ENCODE measurements around the gene ADGRL1.
"Not testable (repeated sequence)": the region's sequence is repeated elsewhere in the genome, so short reads cannot be mapped to it uniquely, and the experiment has no call there.

ADGRL1 gene

DNA sequence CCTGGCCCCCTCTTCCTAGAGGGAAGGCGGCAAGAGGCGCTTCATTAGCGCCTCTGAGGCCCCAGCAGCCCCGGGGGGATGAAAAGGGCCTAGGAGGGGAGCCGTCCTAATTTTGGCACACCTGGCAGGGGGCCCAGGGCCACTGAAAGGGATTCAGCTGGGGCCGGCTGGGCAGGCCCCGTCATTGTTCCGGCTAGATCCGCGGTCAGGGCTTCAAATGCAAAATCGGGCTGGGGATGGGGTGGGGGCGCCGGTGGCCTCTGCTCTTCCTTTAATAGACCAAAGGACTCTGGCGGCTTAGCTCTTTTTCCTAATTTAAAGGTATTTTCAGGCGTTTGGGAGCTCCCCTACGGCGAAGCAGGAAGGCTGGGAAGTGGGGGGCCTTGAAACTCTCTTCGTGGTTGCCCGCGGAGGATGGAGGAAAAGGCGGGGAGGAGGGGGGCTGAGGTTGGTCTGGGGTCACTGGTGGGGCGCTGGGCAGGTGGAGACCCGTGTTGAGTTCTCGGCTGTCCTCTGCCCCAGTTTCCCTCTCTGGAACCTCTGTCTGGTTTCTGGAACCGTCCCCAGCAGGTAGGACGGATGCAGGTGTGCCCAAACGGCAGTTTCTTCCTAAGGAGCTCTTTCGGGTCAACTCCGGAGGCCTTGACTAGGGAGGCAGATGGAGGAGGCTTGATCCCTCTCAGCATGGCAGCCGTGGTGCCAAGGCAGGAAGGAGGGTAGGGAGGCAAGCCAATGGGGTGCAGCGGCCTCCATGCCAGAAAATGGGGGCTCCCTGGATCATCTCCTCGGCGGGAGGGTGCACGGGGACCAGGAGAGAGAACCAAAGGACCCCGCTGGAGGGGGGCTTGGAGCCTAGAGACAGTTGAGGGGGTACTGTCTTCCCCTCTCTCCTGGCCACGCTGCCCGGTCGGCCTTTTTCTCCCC, 41.8 kb upstream of the ADGRL1 start:
- DNase-seq (ENCODE audit: low read depth, low spot score), result peak; percentile 83
- Histone ChIP-seq H3K27ac (ENCODE audit: low read length) (peak overlapping the region; percentile 87), H3K4me3 (ENCODE audit: low read length) (peak overlapping the region; percentile 35; the same call in 1 of the 2 replicates)
- H3K9me3 ChIP-seq (ENCODE audit: control insufficient read depth, insufficient read depth, low read length); H3K27me3 ChIP-seq (ENCODE audit: control insufficient read depth, insufficient read depth, low read length); H3K4me1 ChIP-seq (ENCODE audit: control insufficient read depth, insufficient read depth, low read length); H3K36me3 ChIP-seq (ENCODE audit: control insufficient read depth, insufficient read depth, low read length): not testable (repeated sequence)
- no CpG with 5 or more reads among the region's 38 CpGs for whole genome bisulfite sequencing (ENCODE audit: insufficient coverage, insufficient read length)

DNA sequence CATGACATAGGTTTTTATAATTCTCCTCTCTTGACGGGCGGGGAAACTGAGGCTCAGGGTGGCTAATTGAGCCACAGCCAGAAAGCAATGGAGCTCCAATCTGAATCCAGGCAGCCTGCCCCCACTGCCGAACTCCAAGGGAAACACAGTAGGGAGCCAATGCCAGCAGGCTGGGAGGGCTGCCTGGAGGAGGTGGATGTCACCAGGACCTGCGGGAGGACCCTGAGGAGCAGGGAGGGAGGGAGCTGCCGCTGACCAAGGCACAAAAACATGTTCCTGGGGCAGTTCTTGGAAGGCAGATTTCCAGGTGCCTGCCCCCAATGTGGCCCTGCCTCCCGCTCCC, 41.2 kb upstream of the ADGRL1 start:
- H3K9me3 ChIP-seq (ENCODE audit: control insufficient read depth, insufficient read depth, low read length); DNase-seq (ENCODE audit: low read depth, low spot score); H3K27ac ChIP-seq (ENCODE audit: low read length); H3K36me3 ChIP-seq (ENCODE audit: control insufficient read depth, insufficient read depth, low read length); H3K27me3 ChIP-seq (ENCODE audit: control insufficient read depth, insufficient read depth, low read length); H3K4me1 ChIP-seq (ENCODE audit: control insufficient read depth, insufficient read depth, low read length): not testable (repeated sequence)
- WGBS (ENCODE audit: insufficient coverage, insufficient read length), result no CpG with 5 or more reads among the region's 6 CpGs
- peak overlapping the region; percentile 15; the same call in 1 of the 2 replicates for H3K4me3 ChIP-seq (ENCODE audit: low read length)

GRCh38 chr19:14244393-14244792, 38.4 kb upstream of the ADGRL1 start:
- H3K36me3 ChIP-seq (ENCODE audit: control insufficient read depth, insufficient read depth, low read length); H3K9me3 ChIP-seq (ENCODE audit: control insufficient read depth, insufficient read depth, low read length); H3K4me1 ChIP-seq (ENCODE audit: control insufficient read depth, insufficient read depth, low read length); H3K27ac ChIP-seq (ENCODE audit: low read length); DNase-seq (ENCODE audit: low read depth, low spot score); H3K4me3 ChIP-seq (ENCODE audit: low read length); H3K27me3 ChIP-seq (ENCODE audit: control insufficient read depth, insufficient read depth, low read length): not testable (repeated sequence)
- WGBS (ENCODE audit: insufficient coverage, insufficient read length), result no CpG with 5 or more reads among the region's 5 CpGs

DNA sequence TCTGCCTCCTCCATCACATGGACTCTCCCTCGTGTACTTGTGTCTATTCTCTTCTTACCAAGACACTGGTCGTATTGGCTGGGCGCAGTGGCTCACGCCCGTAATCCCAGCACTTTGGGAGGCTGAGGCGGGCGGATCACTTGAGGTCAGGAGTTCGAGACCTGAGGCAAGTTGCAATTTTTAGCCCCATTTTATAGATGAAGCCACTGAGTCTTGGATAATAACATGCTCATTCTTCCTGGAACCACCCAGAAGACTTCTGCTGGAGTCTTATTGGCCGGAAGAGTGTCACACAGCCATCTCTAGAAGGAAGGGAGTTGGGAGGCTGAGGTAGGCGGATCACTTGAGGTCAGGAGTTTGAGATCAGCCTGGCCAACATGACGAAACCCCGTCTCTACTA, 37.7 kb upstream of the ADGRL1 start:
- H3K4me1 ChIP-seq (ENCODE audit: control insufficient read depth, insufficient read depth, low read length); H3K27ac ChIP-seq (ENCODE audit: low read length); H3K27me3 ChIP-seq (ENCODE audit: control insufficient read depth, insufficient read depth, low read length); H3K9me3 ChIP-seq (ENCODE audit: control insufficient read depth, insufficient read depth, low read length); H3K4me3 ChIP-seq (ENCODE audit: low read length); DNase-seq (ENCODE audit: low read depth, low spot score); H3K36me3 ChIP-seq (ENCODE audit: control insufficient read depth, insufficient read depth, low read length): not testable (repeated sequence)
- no CpG with 5 or more reads among the region's 12 CpGs for WGBS (ENCODE audit: insufficient coverage, insufficient read length)

- Histone ChIP-seq H3K4me1 (ENCODE audit: control insufficient read depth, insufficient read depth, low read length) (no peaks in the 10 kb centered on the region), H3K9me3 (ENCODE audit: control insufficient read depth, insufficient read depth, low read length) (no peaks in the 10 kb centered on the region), H3K4me3 (ENCODE audit: low read length) (no peak overlapping the region), H3K27ac (ENCODE audit: low read length) (no peak overlapping the region), H3K36me3 (ENCODE audit: control insufficient read depth, insufficient read depth, low read length) (no peaks in the 10 kb centered on the region), H3K27me3 (ENCODE audit: control insufficient read depth, insufficient read depth, low read length) (no peaks in the 10 kb centered on the region)
- DNase-seq (ENCODE audit: low read depth, low spot score), result no peak
- WGBS (ENCODE audit: insufficient coverage, insufficient read length), result no CpG with 5 or more reads among the region's 5 CpGs
These were observed 31.3 kb upstream of the ADGRL1 start for GRCh38 chr19:14237014-14237941.

DNA sequence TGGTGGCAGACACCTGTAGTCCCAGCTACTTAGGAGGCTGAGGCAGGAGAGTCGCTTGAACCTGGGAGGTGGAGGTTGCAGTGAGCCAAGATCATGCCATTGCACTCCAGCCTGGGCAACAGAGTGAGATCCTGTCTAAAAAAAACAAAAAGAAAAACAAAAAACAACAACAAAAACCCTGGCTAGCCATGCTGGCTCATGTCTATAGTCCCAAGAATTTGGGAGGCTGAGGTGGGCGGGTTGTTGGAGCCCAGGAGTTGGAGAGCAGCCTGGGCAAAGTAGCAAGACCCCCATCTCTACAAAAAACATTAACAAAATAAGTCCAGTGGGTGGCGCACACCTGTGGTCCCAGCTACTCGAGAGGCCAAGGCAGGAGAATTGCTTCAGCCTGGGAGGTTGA, 27.0 kb upstream of the ADGRL1 start:
- not testable (repeated sequence) for H3K4me1 ChIP-seq (ENCODE audit: control insufficient read depth, insufficient read depth, low read length); H3K4me3 ChIP-seq (ENCODE audit: low read length); H3K9me3 ChIP-seq (ENCODE audit: control insufficient read depth, insufficient read depth, low read length); DNase-seq (ENCODE audit: low read depth, low spot score); H3K27me3 ChIP-seq (ENCODE audit: control insufficient read depth, insufficient read depth, low read length); H3K36me3 ChIP-seq (ENCODE audit: control insufficient read depth, insufficient read depth, low read length); H3K27ac ChIP-seq (ENCODE audit: low read length)
- no CpG with 5 or more reads among the region's 4 CpGs for WGBS (ENCODE audit: insufficient coverage, insufficient read length)

DNA sequence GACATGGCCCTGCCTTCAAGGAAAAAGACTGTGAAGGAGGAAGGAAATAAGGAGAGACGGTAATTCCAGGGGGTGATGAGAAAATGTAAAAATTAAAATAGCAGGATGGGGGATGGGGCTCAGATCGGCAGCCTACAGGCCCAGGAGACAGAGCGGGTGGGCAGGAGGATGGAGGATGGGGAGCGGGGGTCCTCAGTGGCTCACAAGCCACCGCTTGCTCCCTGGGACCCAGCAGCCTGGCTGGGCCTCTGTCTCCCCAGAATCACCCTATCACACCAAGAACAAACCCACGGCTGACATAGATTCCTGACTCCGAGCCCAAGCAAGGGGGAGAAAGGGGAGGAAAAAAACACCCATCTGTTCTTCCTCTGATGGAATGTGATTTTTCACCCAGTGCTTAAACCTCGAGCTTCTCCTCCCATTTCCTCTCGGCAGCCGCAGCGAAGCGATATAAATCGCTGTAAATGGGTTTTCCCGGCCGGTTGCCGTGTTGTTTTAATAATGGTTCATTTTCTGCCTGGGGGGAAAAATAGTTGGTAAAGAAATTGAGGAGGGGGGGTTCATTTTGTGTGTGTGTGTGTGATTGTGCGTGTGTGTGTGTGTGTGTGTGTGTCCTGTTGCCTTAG, 22.6 kb upstream of the ADGRL1 start:
- H3K4me3 ChIP-seq (ENCODE audit: low read length); DNase-seq (ENCODE audit: low read depth, low spot score); H3K9me3 ChIP-seq (ENCODE audit: control insufficient read depth, insufficient read depth, low read length); H3K27ac ChIP-seq (ENCODE audit: low read length); H3K4me1 ChIP-seq (ENCODE audit: control insufficient read depth, insufficient read depth, low read length); H3K27me3 ChIP-seq (ENCODE audit: control insufficient read depth, insufficient read depth, low read length); H3K36me3 ChIP-seq (ENCODE audit: control insufficient read depth, insufficient read depth, low read length): not testable (repeated sequence)
- WGBS (ENCODE audit: insufficient coverage, insufficient read length), result no CpG with 5 or more reads among the region's 17 CpGs

DNA sequence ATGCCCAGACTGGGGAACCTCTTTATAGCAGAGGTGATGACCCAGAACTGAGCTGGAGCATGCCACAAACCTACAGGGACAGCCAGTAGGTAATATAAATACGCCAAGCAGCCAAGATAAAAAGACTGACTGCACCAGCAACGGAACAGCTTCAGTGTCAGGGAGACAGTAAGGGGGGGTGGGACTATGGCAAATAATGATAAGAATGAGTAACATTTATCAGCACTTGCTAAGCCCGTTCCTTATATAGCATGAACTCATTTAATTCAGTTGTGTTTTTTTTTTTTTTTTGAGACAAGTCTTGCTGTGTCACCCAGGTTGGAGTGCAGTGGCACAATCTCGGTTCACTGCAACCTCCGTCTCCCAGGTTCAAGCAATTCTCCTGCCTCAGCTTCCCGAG, 20.5 kb upstream of the ADGRL1 start:
- not testable (repeated sequence) for H3K27ac ChIP-seq (ENCODE audit: low read length); DNase-seq (ENCODE audit: low read depth, low spot score); H3K36me3 ChIP-seq (ENCODE audit: control insufficient read depth, insufficient read depth, low read length); H3K9me3 ChIP-seq (ENCODE audit: control insufficient read depth, insufficient read depth, low read length); H3K27me3 ChIP-seq (ENCODE audit: control insufficient read depth, insufficient read depth, low read length); H3K4me1 ChIP-seq (ENCODE audit: control insufficient read depth, insufficient read depth, low read length); H3K4me3 ChIP-seq (ENCODE audit: low read length)
- WGBS (ENCODE audit: insufficient coverage, insufficient read length), result no CpG with 5 or more reads among the region's 6 CpGs

GRCh38 chr19:14222886-14223285, 16.9 kb upstream of the ADGRL1 start:
- no CpG with 5 or more reads among the region's 16 CpGs for WGBS (ENCODE audit: insufficient coverage, insufficient read length)
- no peak overlapping the region for H3K27ac ChIP-seq (ENCODE audit: low read length)
- no peaks in the 10 kb centered on the region for H3K9me3 ChIP-seq (ENCODE audit: control insufficient read depth, insufficient read depth, low read length)
- H3K36me3 ChIP-seq (ENCODE audit: control insufficient read depth, insufficient read depth, low read length), result no peaks in the 10 kb centered on the region
- H3K27me3 ChIP-seq (ENCODE audit: control insufficient read depth, insufficient read depth, low read length), result no peaks in the 10 kb centered on the region
- no peak overlapping the region for H3K4me3 ChIP-seq (ENCODE audit: low read length)
- H3K4me1 ChIP-seq (ENCODE audit: control insufficient read depth, insufficient read depth, low read length), result no peaks in the 10 kb centered on the region
- no peak for DNase-seq (ENCODE audit: low read depth, low spot score)

DNA sequence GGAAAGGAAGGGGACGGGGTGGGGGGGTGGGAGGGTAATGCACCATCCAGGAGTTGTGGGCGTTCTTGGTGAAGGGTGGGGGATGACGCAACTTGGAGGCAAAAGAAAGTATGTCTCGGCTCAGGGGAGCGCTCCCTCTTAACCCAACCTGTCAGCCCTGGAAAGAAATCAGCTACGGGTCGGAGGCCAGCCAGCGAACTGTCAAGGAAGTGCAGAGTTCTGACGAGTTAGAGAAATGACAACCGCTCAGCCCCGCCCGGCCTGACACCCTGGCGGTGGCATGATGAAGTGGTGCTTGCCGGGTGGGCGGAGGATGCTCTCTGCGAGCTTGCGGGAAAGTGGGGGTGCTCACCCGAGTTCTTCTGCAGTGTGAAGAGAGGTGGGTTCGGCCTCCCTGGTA, 15.4 kb upstream of the ADGRL1 start:
- DNase-seq (ENCODE audit: low read depth, low spot score); H3K27me3 ChIP-seq (ENCODE audit: control insufficient read depth, insufficient read depth, low read length); H3K4me3 ChIP-seq (ENCODE audit: low read length); H3K4me1 ChIP-seq (ENCODE audit: control insufficient read depth, insufficient read depth, low read length); H3K27ac ChIP-seq (ENCODE audit: low read length); H3K9me3 ChIP-seq (ENCODE audit: control insufficient read depth, insufficient read depth, low read length); H3K36me3 ChIP-seq (ENCODE audit: control insufficient read depth, insufficient read depth, low read length): not testable (repeated sequence)
- WGBS (ENCODE audit: insufficient coverage, insufficient read length), result no CpG with 5 or more reads among the region's 19 CpGs

Data from iPS DF 6.9 (cell line).